ENCODE data around the gene RBCK1. TPM values are rescaled to one million over a fixed set of nuclear protein-coding genes. Genes with fewer than 3 reads are reported as not detected.

The RBCK1 gene
- total RNA-seq, 2 experiments from 2014 or later: 150 to 160 TPM

DNA sequence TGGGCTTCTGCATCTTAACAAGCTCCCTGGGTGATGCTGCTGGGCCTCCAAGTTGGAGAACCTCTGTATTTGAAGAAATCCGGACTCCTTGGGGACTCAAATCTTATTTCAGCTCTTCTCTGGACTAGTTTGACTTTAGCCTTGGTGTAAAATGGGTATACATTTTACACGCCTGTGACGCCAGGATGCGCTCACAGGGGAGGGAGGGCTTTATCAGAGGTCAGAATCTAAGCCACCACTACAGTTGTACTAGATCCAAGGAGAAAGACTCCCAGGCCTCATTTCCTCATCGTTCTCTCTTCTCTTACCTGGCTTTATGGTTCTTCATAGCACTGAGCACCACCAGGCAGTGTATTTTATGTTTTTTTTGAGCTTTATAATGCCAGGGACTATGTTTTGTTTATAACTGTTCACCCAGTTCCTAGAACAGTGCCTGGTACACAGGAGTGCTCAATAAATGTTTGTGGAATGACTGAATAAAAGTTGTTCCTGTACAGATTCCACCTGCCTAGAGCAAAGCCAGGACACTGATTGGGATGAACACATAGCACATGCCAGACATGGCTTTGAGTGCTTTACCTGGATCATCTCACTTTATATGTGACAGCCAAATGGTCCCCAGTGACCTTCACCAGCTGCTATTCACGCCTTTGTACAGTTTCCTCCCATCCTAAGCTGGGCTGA, 5.1 kb upstream of the RBCK1 start:
- no peak overlapping the region for H3K4me3 Mint-ChIP-seq
- H3K9me3 Mint-ChIP-seq: peaks cover 2% of the 10 kb centered on the region
- peaks cover 3% of the 10 kb centered on the region for H3K36me3 Mint-ChIP-seq (ENCODE audit: low read depth)
- H3K27me3 Mint-ChIP-seq (ENCODE audit: low read depth): no peaks in the 10 kb centered on the region
- CTCF ChIA-PET: interaction anchor here (0.8 to 1.6 kb wide), 3 partner anchors 10 to 242 kb away, joined by 3 to 7 read pairs (median 4); no protein-coding TSS in a partner anchor
- H3K27ac Mint-ChIP-seq: peak overlapping the region; percentile 5
- peaks cover 22% of the 10 kb centered on the region for H3K4me1 Mint-ChIP-seq (ENCODE audit: low read depth)
- no peak for DNase-seq
- intact Hi-C loops (cut with micrococcal nuclease): no loop called here

DNA sequence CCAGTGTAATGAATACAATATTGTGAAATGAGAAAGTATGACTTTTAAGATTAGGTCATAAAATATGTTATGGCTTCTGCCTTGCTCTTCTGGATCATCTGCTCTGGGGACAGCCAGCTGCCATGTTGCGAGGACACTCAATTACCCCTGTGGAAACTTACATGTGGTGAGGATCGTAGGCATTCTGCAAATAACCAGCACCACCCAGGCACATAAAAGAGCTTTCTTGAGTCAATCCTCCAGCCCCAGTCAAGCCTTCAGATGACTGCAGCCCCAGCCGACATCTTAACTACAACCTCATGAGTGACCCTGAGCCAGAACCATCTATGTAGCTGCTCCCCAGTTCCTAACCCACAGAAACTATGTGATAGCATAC, 4.5 kb upstream of the RBCK1 start:
- H3K27ac Mint-ChIP-seq: no peak overlapping the region
- no peak overlapping the region for H3K4me3 Mint-ChIP-seq
- H3K9me3 Mint-ChIP-seq: peaks cover 2% of the 10 kb centered on the region
- H3K4me1 Mint-ChIP-seq (ENCODE audit: low read depth): peaks cover 22% of the 10 kb centered on the region
- no peaks in the 10 kb centered on the region for H3K27me3 Mint-ChIP-seq (ENCODE audit: low read depth)
- no peak for DNase-seq
- intact Hi-C loops (cut with micrococcal nuclease): no loop called here
- CTCF ChIA-PET: interaction anchor here (1.6 kb wide), 1 partner anchor 10 kb away, joined by 4 read pairs; no protein-coding TSS in a partner anchor
- peaks cover 1% of the 10 kb centered on the region for H3K36me3 Mint-ChIP-seq (ENCODE audit: low read depth)

DNA sequence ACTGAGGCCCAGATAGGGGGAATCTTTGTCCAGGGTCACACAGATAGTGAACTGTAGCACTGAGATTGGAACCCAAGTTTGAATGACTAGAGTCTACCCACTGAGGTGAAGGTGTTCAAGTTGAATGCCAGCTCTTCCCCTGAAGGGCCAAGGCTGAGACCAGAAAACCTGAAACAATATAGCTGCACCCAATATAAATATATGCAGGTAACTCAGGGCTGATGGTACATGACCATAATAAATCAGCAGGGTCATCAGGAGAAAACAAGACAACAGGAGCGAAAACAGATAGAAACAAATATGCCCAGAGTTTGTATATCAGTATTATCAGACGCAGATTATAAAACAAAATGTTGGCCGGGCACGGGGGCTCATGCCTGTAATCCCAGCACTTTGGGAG, 4.0 kb upstream of the RBCK1 start:
- CTCF ChIA-PET: interaction anchor here (0.9 to 1.6 kb wide), 2 partner anchors 11 to 28 kb away, joined by 3 to 4 read pairs; no protein-coding TSS in a partner anchor
- intact Hi-C loops (cut with micrococcal nuclease): no loop called here
- no peak for DNase-seq
- H3K27me3 Mint-ChIP-seq (ENCODE audit: low read depth): no peaks in the 10 kb centered on the region
- peaks cover 22% of the 10 kb centered on the region for H3K4me1 Mint-ChIP-seq (ENCODE audit: low read depth)
- H3K36me3 Mint-ChIP-seq (ENCODE audit: low read depth): peaks cover 3% of the 10 kb centered on the region
- peaks cover 2% of the 10 kb centered on the region for H3K9me3 Mint-ChIP-seq
- H3K4me3 Mint-ChIP-seq: no peak overlapping the region
- H3K27ac Mint-ChIP-seq: no peak overlapping the region

DNA sequence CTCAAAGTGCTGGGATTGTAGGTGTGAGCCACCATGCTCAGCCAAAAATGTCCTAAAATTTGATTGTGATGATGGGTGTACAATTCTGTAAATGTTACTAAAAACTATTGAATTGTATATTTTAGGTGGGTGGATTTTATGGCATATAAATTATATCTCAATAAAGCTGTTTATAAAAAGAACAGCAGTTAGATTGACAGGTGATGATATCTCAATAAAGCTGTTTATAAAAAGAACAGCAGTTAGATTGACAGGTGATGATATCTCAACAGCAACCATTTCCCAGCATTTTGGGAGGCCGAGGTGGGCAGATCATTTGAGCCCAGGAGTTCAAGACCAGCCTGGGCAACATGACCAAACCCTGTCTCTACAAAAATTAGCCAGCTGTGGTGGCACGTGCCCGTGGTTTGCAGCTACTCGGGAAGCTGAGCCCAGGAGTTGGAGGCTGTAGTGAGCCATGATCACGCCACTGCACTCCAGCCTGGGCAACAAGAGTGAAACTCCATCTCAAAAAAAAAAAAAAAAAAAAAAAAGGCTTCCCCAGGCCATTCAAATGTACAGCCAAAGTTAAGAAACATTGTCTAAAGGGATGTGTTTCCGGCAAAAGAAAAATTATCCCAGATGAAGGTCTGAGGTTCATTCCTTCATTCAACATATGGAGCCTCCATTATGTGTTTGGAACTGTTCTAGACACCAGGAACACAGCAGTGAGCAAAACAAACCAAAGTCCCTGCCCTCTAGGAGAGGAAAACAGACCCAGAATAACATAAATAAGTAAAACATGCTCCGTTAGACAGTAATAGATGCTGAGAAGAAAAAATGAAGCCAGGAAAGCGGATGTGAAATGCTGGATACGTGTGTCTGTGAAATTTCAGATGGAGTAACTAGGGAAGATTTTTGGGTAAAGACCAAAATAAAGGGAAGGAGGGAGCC, 1.6 kb upstream of the RBCK1 start:
- peaks cover 2% of the 10 kb centered on the region for H3K9me3 Mint-ChIP-seq
- H3K27ac Mint-ChIP-seq: peak overlapping the region; percentile 85
- intact Hi-C loops (cut with micrococcal nuclease): loop anchor here (1.0 to 2.0 kb wide), 3 partner anchors 27 to 73 kb away; no protein-coding TSS in a partner anchor
- DNase-seq: no peak
- CTCF ChIA-PET: interaction anchor here (0.6 to 1.4 kb wide), 8 partner anchors 25 to 140 kb away, joined by 3 to 5 read pairs (median 4); partner anchors contain the start of gene TRIB3
- no peaks in the 10 kb centered on the region for H3K27me3 Mint-ChIP-seq (ENCODE audit: low read depth)
- H3K36me3 Mint-ChIP-seq (ENCODE audit: low read depth): peaks cover 26% of the 10 kb centered on the region
- H3K4me1 Mint-ChIP-seq (ENCODE audit: low read depth): peaks cover 41% of the 10 kb centered on the region
- peak overlapping the region; percentile 86 for H3K4me3 Mint-ChIP-seq

DNA sequence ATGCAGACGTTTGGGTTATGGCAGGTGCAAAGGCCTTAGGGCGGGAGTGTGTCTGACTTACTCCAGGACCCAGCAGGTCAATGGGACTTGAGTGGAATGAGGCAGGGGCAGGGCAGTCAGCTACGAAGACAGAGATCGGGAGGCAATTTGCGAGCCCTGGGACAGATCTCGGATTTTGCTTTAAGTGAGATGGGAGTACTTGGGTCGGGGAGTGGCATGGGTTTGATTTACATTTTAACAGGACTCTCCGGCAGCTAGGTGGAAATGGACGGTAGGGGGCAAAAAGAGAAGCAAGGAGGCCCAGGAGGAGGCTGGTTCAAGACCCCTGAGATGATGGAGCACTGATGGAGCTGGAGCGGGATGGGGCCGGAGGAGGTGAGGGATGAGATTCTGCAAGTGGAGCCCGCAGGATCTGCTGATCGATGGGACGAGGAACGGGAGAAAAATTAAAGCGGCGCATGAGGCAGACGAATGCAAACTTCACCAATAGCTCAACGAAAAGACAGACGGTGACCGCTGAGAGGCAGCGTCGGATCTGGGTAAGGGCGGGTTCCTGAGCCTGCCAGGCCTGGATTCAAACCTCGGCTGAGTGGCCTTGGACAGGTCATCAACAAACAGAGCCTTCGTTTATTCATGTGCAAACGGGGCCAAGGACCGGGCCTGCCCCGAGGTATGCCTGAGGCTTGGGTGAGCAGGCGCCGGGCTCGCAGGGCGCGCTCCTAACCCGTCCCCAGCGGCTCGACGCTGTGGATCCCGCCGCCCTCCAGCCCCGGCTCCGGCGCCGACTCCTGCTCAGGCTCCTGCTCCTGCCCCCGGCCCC, 756 bp upstream of the RBCK1 start:
- DNase-seq: peak; percentile 74
- peaks cover 2% of the 10 kb centered on the region for H3K9me3 Mint-ChIP-seq
- peak overlapping the region; percentile 85 for H3K27ac Mint-ChIP-seq
- H3K27me3 Mint-ChIP-seq (ENCODE audit: low read depth): no peaks in the 10 kb centered on the region
- peak overlapping the region; percentile 86 for H3K4me3 Mint-ChIP-seq
- intact Hi-C loops (cut with micrococcal nuclease): loop anchor here (1.0 to 2.0 kb wide), 3 partner anchors 26 to 72 kb away; no protein-coding TSS in a partner anchor
- CTCF ChIA-PET: interaction anchor here (0.6 to 1.4 kb wide), 9 partner anchors 24 to 141 kb away, joined by 3 to 5 read pairs (median 4); partner anchors contain the start of gene TRIB3
- peaks cover 43% of the 10 kb centered on the region for H3K4me1 Mint-ChIP-seq (ENCODE audit: low read depth)
- peaks cover 34% of the 10 kb centered on the region for H3K36me3 Mint-ChIP-seq (ENCODE audit: low read depth)

DNA sequence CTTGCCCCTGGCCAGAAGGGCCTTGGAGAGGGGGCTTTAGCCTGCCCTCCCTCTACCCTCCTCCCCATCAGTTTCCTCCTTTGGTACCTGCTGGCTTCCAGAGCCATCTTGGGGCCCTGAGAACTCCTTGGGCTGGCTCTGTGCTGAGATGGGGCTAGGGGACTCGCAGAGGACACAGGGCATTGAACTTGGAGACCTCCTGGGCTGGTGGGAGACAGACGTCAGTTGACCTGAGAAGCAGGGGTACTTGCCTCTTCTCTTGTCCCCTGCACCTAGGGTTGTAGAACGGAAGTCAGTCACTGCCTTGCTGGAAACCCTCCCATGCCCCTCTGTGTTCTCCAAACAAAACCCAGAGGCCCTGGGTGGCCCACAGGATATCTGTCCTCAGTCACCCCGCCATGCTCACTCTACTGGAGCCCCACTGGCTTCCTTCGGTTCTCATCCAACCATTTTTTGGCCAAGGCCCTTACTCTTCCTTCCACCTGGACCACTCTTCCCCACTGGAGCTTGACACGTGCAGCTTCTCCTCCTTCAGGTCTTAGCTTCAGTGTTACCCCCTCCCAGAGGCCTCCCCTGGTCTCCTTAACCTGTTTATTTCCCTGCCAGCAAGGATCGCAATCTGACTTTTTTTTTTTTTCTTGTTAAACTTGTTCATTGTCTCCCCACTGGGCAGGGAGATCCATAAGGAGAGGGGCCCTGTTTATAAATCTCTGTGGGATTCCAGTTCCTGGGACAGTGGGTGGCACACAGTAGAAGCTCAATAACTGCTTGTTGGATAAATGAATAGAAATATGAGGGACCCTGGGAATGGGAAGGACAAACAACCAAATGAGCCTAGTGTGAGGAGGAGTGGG, 971 bp downstream of the RBCK1 start:
- no peaks in the 10 kb centered on the region for H3K27me3 Mint-ChIP-seq (ENCODE audit: low read depth)
- peaks cover 46% of the 10 kb centered on the region for H3K36me3 Mint-ChIP-seq (ENCODE audit: low read depth)
- peaks cover 54% of the 10 kb centered on the region for H3K4me1 Mint-ChIP-seq (ENCODE audit: low read depth)
- no peaks in the 10 kb centered on the region for H3K9me3 Mint-ChIP-seq
- peak overlapping the region; percentile 94 for H3K27ac Mint-ChIP-seq
- peak; percentile 56 for DNase-seq
- CTCF ChIA-PET: interaction anchor here (1.2 kb wide), 1 partner anchor 9 kb away, joined by 3 read pairs; no protein-coding TSS in a partner anchor
- H3K4me3 Mint-ChIP-seq: peak overlapping the region; percentile 90
- intact Hi-C loops (cut with micrococcal nuclease): loop anchor here (1.0 to 2.0 kb wide), 4 partner anchors 28 to 236 kb away; partner anchors contain the start of genes CSNK2A1 and TBC1D20

DNA sequence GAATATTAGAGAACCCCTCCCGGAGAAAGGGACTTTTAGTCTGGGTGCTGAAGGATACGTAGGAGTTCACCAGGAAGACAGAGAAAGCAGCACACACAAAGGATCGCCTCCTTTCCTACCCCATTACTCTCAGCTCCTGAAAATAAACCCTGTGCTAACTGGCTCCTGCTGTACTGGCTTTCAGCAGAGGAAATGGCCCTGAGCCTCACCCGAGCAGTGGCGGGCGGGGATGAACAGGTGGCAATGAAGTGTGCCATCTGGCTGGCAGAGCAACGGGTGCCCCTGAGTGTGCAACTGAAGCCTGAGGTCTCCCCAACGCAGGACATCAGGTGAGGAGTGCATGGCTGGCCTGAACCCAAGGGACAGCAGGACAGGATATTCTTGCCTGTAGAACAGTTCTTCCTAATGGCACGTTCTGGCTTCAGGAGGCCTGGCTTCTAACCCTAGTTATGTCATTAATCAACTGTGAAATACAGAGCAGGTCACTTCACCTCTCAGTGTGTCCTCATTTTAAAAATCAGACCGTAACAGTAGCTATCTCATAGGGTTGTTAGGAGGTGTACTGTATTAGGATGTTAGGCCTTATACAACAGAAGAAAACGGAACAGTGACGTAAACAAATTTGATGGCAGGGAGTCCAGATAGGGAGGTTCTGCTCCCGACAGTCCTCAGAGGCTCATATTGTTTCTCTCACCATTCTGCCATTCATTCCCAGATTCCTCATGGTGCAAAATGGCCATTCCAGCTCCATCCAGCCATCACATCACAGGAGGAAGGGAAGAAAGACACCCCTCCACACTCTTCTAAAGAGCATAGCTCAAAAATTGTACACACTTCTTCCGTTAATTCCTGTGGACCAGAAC, 1.8 kb downstream of the RBCK1 start:
- intact Hi-C loops (cut with micrococcal nuclease): loop anchor here (2.0 kb wide), 1 partner anchor 133 kb away; the partner anchor contains the start of gene CSNK2A1
- peak overlapping the region; percentile 94 for H3K27ac Mint-ChIP-seq
- no peaks in the 10 kb centered on the region for H3K9me3 Mint-ChIP-seq
- peaks cover 57% of the 10 kb centered on the region for H3K4me1 Mint-ChIP-seq (ENCODE audit: low read depth)
- H3K27me3 Mint-ChIP-seq (ENCODE audit: low read depth): no peaks in the 10 kb centered on the region
- H3K4me3 Mint-ChIP-seq: peak overlapping the region; percentile 90
- peaks cover 48% of the 10 kb centered on the region for H3K36me3 Mint-ChIP-seq (ENCODE audit: low read depth)
- peak; percentile 35 for DNase-seq
- CTCF ChIA-PET: interaction anchor here (1.0 to 1.2 kb wide), 2 partner anchors 10 to 55 kb away, joined by 3 read pairs; no protein-coding TSS in a partner anchor

DNA sequence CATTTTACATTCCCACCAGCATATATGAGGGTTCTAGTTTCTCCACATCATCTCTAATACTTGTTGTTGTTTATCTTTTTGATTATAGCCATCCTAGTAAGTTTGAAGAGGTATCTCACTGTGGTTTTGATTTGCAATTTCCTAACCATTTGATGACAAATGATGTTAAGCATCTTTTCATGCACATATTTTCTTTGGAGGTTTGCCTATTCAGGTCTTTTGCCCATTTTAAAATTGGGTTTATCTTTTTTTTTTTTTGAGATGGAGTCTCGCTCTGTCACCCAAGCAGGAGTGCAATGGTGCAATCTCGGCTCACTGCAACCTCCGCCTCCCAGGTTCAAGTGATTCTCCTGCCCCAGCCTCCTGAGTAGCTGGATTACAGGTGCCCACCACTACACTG, 4.0 kb downstream of the RBCK1 start:
- no peak overlapping the region for H3K27ac Mint-ChIP-seq
- H3K4me1 Mint-ChIP-seq (ENCODE audit: low read depth): peaks cover 70% of the 10 kb centered on the region
- H3K36me3 Mint-ChIP-seq (ENCODE audit: low read depth): peaks cover 60% of the 10 kb centered on the region
- DNase-seq: no peak
- H3K9me3 Mint-ChIP-seq: no peaks in the 10 kb centered on the region
- no peaks in the 10 kb centered on the region for H3K27me3 Mint-ChIP-seq (ENCODE audit: low read depth)
- intact Hi-C loops (cut with micrococcal nuclease): no loop called here
- H3K4me3 Mint-ChIP-seq: no peak overlapping the region
- CTCF ChIA-PET: no interaction called here

DNA sequence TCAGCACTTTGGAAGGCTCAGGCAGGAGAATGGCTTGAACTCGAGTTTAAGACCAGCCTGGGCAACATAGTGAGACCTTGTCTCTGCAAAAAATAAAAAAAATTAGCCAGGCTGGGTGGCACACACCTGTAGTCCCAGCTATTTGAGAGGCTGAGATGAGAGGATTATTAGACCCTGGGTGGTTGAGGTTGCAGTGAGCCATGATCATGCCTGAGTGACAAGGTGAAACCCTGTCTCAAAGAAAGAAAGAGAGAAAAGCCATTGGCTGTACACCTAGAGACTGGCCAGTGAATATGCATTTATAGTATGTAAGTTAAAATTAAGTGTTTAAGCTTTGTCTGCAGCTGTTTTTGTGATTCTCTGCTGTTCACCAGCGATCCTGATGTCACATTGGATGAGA, 6.1 kb downstream of the RBCK1 start:
- Mint-ChIP-seq H3K4me3 (no peak overlapping the region), H3K36me3 (ENCODE audit: low read depth) (peaks cover 61% of the 10 kb centered on the region), H3K4me1 (ENCODE audit: low read depth) (peaks cover 66% of the 10 kb centered on the region), H3K27me3 (ENCODE audit: low read depth) (no peaks in the 10 kb centered on the region), H3K9me3 (no peaks in the 10 kb centered on the region), H3K27ac (no peak overlapping the region)
- intact Hi-C loops (cut with micrococcal nuclease): no loop called here
- DNase-seq: no peak
- CTCF ChIA-PET: interaction anchor here (0.7 kb wide), 1 partner anchor 24 kb away, joined by 4 read pairs; no protein-coding TSS in a partner anchor

DNA sequence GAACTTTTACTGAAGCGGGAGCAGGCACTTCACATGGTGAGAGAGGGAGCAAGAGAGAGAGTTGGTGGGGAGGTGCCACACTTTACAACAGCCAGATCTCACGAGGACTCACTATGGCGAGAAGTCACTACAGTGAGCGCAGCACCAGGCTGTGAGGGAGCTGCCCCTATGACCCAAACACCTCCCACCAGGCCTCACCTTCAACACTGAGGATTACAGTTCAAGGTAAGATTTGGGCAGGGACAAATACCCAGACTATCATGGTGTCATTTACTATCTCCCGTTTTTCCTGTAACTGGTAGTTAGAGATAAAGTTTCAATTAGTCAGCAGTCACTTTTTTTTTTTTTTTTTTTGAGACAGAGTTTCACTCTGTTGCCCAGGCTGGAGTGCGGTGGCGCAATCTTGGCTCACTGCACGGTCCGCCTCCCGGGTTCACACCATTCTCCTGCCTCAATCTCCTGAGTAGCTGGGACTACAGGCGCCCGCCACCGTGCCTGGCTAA, 7.8 kb downstream of the RBCK1 start:
- CTCF ChIA-PET: interaction anchor here (0.7 kb wide), 1 partner anchor 39 kb away, joined by 3 read pairs; no protein-coding TSS in a partner anchor
- peaks cover 47% of the 10 kb centered on the region for H3K36me3 Mint-ChIP-seq (ENCODE audit: low read depth)
- no peaks in the 10 kb centered on the region for H3K27me3 Mint-ChIP-seq (ENCODE audit: low read depth)
- peaks cover 49% of the 10 kb centered on the region for H3K4me1 Mint-ChIP-seq (ENCODE audit: low read depth)
- no peak overlapping the region for H3K4me3 Mint-ChIP-seq
- H3K9me3 Mint-ChIP-seq: no peaks in the 10 kb centered on the region
- peak overlapping the region; percentile 31 for H3K27ac Mint-ChIP-seq
- DNase-seq: no peak
- intact Hi-C loops (cut with micrococcal nuclease): no loop called here
